Astrocyte of the cerebellum (primary cell): ENCODE results near the gene USP40.

Source experiments
- DNase-seq: peaks from one replicate; pipeline ENCODE4 v3.0.0-alpha.2; 2011; ENCODE audit warnings: low read depth
- H3K4me3 ChIP-seq: 2 replicates; pipeline ENCODE4 v1.5.1; 2011; ENCODE audit warnings: mild to moderate bottlenecking, low read depth, low read length, moderate library complexity
- CTCF ChIP-seq: IDR thresholded peaks from 2 replicates; pipeline ENCODE4 v1.5.1; 2012; ENCODE audit warnings: low read length, low read depth, moderate library complexity, mild to moderate bottlenecking; ENCODE audit errors: missing control alignments
- in situ Hi-C: cut with HindIII; loops from 2 replicates; pipeline ENCODE4 v1.10.0; 2017; ENCODE audit warnings: low sequenced_read_pairs

Gene USP40

GRCh38 chr2:233479616-233480489, 86.7 kb downstream of the USP40 start:
- no peak for TF ChIP-seq CTCF
- no peak overlapping the region for H3K4me3 ChIP-seq
- no peak for DNase-seq
- in situ Hi-C loops, result no loop called here

GRCh38 chr2:233477548-233478433, 88.8 kb downstream of the USP40 start:
- no peak for TF ChIP-seq CTCF
- no peak for DNase-seq
- no peak overlapping the region for H3K4me3 ChIP-seq
- in situ Hi-C loops, result no loop called here

GRCh38 chr2:233476651-233477547, 89.7 kb downstream of the USP40 start:
- in situ Hi-C loops, result no loop called here
- no peak for DNase-seq
- no peak overlapping the region for H3K4me3 ChIP-seq
- no peak for TF ChIP-seq CTCF

GRCh38 chr2:233476063-233476410, 90.5 kb downstream of the USP40 start:
- no peak for TF ChIP-seq CTCF
- no peak for DNase-seq
- in situ Hi-C loops, result no loop called here
- H3K4me3 ChIP-seq, result no peak overlapping the region

GRCh38 chr2:233474308-233475160, 92.0 kb downstream of the USP40 start:
- in situ Hi-C loops, result no loop called here

More at GRCh38 chr2:233474308-233475160, 92.0 kb downstream of the USP40 start:
- DNase-seq, result no peak
- TF ChIP-seq CTCF, result no peak
- H3K4me3 ChIP-seq, result no peak overlapping the region
